ENCODE results near the gene NPFF. TPM values are rescaled to one million over a fixed set of nuclear protein-coding genes. Genes with fewer than 3 reads are reported as not detected.
"Not testable (repeated sequence)": the region's sequence is repeated elsewhere in the genome, so short reads cannot be mapped to it uniquely, and the experiment has no call there.

NPFF gene, protein sequence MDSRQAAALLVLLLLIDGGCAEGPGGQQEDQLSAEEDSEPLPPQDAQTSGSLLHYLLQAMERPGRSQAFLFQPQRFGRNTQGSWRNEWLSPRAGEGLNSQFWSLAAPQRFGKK
- under 1 TPM in 1 of 2 donors, not detected in 1; 0.12 TPM for polyA plus RNA-seq

DNA sequence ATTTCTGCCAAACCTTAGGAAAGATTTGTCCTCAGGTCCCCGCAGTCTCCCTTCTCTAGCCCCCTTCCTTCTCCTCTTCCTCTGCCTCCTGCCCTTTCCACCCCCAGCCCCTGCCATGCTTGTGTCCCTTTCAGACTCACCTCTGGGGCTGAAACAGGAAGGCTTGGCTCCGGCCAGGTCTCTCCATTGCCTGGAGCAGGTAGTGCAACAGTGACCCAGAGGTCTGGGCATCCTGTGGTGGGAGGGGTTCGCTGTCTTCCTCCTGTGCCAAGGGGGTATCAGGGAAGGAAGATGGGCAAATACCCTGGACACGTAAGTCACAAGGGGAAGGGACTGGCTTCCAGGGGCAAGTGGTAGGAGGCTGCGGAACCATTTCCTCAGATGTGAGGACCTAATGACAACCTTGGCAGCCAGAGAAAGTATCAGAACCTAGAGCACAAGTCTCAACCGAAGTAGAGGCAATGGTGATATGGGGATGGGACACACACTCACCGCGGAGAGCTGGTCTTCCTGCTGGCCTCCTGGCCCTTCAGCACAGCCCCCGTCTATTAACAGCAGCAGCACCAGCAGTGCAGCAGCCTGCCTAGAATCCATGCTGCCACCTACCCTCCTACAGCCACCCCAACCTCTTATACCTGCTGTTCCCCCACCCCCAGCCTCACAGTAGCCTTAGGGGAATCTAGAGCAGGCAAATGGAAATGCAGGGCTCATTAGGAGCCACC is at the start of gene NPFF:
Gene NPFF (minus strand): TSS at position 604 of the 722 bp plus-strand sequence. CDS start 10 bp downstream, at position 594.
- Histone ChIP-seq H3K27me3 (ENCODE audit: control insufficient read depth in 1 of 2, insufficient read depth in 2 of 2, low read length in 2 of 2) (no peaks in the 10 kb centered on the region), H3K9me3 (ENCODE audit: control insufficient read depth in 2 of 2, insufficient read depth in 1 of 2, low read depth in 1 of 2, low read length in 1 of 2) (no peaks in the 10 kb centered on the region), H3K4me1 (ENCODE audit: control insufficient read depth in 2 of 2, insufficient read depth in 2 of 2, low read length in 1 of 2) (peaks cover 0 to 3% of the 10 kb centered on the region in 2 donors), H3K4me3 (ENCODE audit: low read depth in 1 of 2, low read length in 2 of 2) (no peak within 1 kb of the TSS), H3K27ac (ENCODE audit: low read depth in 2 of 2, low read length in 1 of 2) (no peak within 1 kb of the TSS), H3K36me3 (ENCODE audit: control insufficient read depth in 2 of 2, insufficient read depth in 2 of 2, low read length in 1 of 2) (peaks cover 5 to 39% of the 10 kb centered on the region in 2 donors)
- 85 to 91% methylated on average over 9 of the region's 9 CpGs for WGBS, 2 donors

DNA sequence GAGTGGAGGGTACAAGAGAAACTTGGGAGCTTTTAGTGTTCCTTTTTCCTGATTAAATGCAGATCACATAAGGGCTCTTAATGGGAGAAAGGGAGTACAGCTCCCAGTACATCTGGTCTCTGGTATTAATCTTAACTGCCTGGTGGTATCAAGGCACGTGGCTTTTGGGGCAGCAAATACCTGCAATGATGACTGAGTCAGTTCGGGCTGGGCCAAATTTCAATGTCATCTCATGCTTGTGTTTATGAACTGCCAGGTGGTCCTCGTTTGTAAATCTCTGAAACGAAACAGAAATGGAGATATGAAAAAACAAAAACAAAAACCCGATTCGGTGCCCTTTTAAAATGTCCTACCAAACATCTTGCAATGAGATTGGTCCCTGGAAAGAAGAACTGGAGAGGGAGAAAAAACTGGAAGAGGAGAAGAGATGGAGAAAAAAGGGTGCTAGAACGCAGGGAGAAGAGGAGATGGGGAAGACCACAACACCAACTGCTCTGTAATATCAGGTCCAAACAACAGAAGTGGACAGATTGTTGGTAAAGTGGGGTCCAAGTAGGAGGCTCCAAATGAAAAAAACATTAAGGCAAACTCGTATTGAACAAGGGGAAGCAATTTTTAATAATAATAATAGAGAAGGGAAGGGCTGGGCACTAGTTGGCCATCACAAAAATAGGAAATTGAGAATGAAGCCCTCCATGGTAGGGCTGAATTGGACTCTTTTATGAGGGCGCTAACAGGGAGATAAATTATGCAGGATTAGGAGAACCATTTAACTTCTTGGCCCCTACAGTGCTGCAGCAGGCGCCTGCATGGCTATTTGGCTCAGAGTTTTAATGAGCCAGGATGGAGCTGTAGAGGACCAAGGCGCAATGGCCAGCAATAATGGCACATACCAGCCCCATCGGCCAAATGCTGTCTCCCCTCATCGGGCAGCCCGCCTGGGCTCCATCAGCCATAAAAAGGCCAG is 45.4 kb upstream of the NPFF start:
- no peak overlapping the region for H3K27ac ChIP-seq (ENCODE audit: low read depth in 2 of 2, low read length in 1 of 2)
- H3K27me3 ChIP-seq (ENCODE audit: control insufficient read depth in 1 of 2, insufficient read depth in 2 of 2, low read length in 2 of 2): no peaks in the 10 kb centered on the region
- no peaks in the 10 kb centered on the region for H3K9me3 ChIP-seq (ENCODE audit: control insufficient read depth in 2 of 2, insufficient read depth in 1 of 2, low read depth in 1 of 2, low read length in 1 of 2)
- H3K4me1 ChIP-seq (ENCODE audit: control insufficient read depth in 2 of 2, insufficient read depth in 2 of 2, low read length in 1 of 2): no peaks in the 10 kb centered on the region
- 87 to 90% methylated on average over 13 to 14 of the region's 14 CpGs for WGBS, 2 donors
- H3K36me3 ChIP-seq (ENCODE audit: control insufficient read depth in 2 of 2, insufficient read depth in 2 of 2, low read length in 1 of 2): peaks cover 0 to 6% of the 10 kb centered on the region in 2 donors
- H3K4me3 ChIP-seq (ENCODE audit: low read depth in 1 of 2, low read length in 2 of 2): no peak overlapping the region

DNA sequence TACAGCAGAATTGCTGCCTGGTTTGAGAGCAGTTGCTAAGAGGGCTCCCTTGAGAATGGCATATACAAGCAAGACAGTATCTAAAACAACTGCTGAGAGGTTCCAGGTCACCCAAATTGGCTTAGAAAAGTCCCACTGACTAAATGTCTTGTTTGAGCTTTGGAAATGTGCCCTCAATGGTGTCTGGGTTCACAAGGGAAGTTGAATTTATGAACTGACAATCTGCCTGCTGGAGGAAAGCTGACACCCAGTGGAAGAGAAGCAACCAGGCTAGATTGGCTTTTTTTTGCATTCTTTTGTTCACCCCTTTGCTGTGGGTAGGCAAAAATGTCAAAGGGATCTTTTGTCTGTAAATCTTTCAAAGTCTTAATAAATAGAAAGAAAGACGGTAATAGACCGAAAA is 44.6 kb upstream of the NPFF start:
- H3K9me3 ChIP-seq (ENCODE audit: control insufficient read depth in 2 of 2, insufficient read depth in 1 of 2, low read depth in 1 of 2, low read length in 1 of 2): no peaks in the 10 kb centered on the region
- no peaks in the 10 kb centered on the region for H3K27me3 ChIP-seq (ENCODE audit: control insufficient read depth in 1 of 2, insufficient read depth in 2 of 2, low read length in 2 of 2)
- H3K4me3 ChIP-seq (ENCODE audit: low read depth in 1 of 2, low read length in 2 of 2): no peak overlapping the region
- H3K36me3 ChIP-seq (ENCODE audit: control insufficient read depth in 2 of 2, insufficient read depth in 2 of 2, low read length in 1 of 2): peaks cover 0 to 6% of the 10 kb centered on the region in 2 donors
- no peak overlapping the region for H3K27ac ChIP-seq (ENCODE audit: low read depth in 2 of 2, low read length in 1 of 2)
- H3K4me1 ChIP-seq (ENCODE audit: control insufficient read depth in 2 of 2, insufficient read depth in 2 of 2, low read length in 1 of 2): no peaks in the 10 kb centered on the region
- WGBS, 2 donors: 87 to 88% methylated on average over 2 of the region's 2 CpGs

DNA sequence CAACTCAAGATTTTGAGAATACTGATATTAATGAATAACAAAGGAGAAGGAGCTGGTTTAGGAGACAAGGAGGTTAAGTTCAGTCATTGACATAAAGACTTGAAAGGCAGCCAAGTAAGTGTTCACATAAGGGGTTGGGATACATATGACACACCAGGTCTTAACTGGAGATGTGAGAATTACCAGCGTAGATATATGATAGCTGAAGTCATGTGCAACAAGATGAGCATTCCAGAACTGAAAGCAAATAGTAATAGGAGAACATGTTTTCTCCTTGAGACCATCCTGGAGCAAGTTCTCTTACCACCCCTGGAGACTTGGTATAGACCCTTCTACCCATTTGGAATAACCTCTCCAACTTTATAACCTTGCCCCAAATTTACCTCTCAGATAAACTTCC is 43.3 kb upstream of the NPFF start:
- H3K27ac ChIP-seq (ENCODE audit: low read depth in 2 of 2, low read length in 1 of 2): no peak overlapping the region
- no peaks in the 10 kb centered on the region for H3K9me3 ChIP-seq (ENCODE audit: control insufficient read depth in 2 of 2, insufficient read depth in 1 of 2, low read depth in 1 of 2, low read length in 1 of 2)
- no peak overlapping the region for H3K4me3 ChIP-seq (ENCODE audit: low read depth in 1 of 2, low read length in 2 of 2)
- WGBS, 2 donors: 75 to 76% methylated on average over 1 of the region's 1 CpG
- H3K27me3 ChIP-seq (ENCODE audit: control insufficient read depth in 1 of 2, insufficient read depth in 2 of 2, low read length in 2 of 2): no peaks in the 10 kb centered on the region
- H3K36me3 ChIP-seq (ENCODE audit: control insufficient read depth in 2 of 2, insufficient read depth in 2 of 2, low read length in 1 of 2): peaks cover 0 to 6% of the 10 kb centered on the region in 2 donors
- no peaks in the 10 kb centered on the region for H3K4me1 ChIP-seq (ENCODE audit: control insufficient read depth in 2 of 2, insufficient read depth in 2 of 2, low read length in 1 of 2)

DNA sequence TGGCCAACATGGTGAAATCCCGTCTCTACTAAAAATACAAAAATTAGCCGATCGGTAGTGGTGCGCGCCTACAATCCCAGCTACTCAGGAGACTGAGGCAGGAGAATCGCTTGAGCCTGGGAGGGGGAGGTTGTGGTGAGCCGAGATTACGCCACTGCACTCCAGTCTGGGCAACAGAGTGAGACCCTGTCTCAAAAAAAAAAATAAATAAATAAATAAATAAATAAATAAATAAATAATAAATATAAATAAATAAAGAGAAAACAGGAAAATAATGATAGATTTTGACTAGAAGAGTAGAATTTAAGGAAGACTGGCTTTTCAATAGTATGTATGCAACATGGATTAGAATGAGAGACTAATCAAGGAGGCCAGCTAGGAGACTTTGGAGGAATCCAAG is 42.8 kb upstream of the NPFF start:
- H3K4me3 ChIP-seq (ENCODE audit: low read depth in 1 of 2, low read length in 2 of 2); H3K36me3 ChIP-seq (ENCODE audit: control insufficient read depth in 2 of 2, insufficient read depth in 2 of 2, low read length in 1 of 2); H3K27ac ChIP-seq (ENCODE audit: low read depth in 2 of 2, low read length in 1 of 2); H3K9me3 ChIP-seq (ENCODE audit: control insufficient read depth in 2 of 2, insufficient read depth in 1 of 2, low read depth in 1 of 2, low read length in 1 of 2); H3K27me3 ChIP-seq (ENCODE audit: control insufficient read depth in 1 of 2, insufficient read depth in 2 of 2, low read length in 2 of 2); H3K4me1 ChIP-seq (ENCODE audit: control insufficient read depth in 2 of 2, insufficient read depth in 2 of 2, low read length in 1 of 2): not testable (repeated sequence)
- 99% methylated on average over 8 of the region's 8 CpGs for WGBS, 2 donors

DNA sequence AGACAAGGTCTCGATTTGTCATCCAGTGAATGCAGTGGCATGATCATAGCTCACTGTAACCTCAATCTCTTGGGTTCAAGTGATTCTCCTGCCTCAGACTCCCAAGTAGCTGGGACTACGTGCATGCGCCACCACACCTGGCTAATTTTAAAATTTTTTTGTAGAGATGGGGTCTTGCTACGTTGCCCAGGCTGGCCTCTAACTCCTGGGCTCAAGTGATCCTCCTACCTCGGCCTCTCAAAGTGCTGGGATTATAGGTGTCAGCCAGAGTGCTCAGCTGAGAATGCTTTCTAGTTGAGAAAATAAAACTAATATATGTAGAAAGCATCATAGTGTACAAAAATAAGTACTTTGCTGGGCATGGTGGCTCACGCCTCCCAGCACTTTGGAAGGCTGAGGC is 41.1 kb upstream of the NPFF start:
- not testable (repeated sequence) for H3K9me3 ChIP-seq (ENCODE audit: control insufficient read depth in 2 of 2, insufficient read depth in 1 of 2, low read depth in 1 of 2, low read length in 1 of 2); H3K36me3 ChIP-seq (ENCODE audit: control insufficient read depth in 2 of 2, insufficient read depth in 2 of 2, low read length in 1 of 2); H3K27me3 ChIP-seq (ENCODE audit: control insufficient read depth in 1 of 2, insufficient read depth in 2 of 2, low read length in 2 of 2); H3K4me1 ChIP-seq (ENCODE audit: control insufficient read depth in 2 of 2, insufficient read depth in 2 of 2, low read length in 1 of 2); H3K27ac ChIP-seq (ENCODE audit: low read depth in 2 of 2, low read length in 1 of 2); H3K4me3 ChIP-seq (ENCODE audit: low read depth in 1 of 2, low read length in 2 of 2)
- WGBS, 2 donors: 97% methylated on average over 6 of the region's 6 CpGs

DNA sequence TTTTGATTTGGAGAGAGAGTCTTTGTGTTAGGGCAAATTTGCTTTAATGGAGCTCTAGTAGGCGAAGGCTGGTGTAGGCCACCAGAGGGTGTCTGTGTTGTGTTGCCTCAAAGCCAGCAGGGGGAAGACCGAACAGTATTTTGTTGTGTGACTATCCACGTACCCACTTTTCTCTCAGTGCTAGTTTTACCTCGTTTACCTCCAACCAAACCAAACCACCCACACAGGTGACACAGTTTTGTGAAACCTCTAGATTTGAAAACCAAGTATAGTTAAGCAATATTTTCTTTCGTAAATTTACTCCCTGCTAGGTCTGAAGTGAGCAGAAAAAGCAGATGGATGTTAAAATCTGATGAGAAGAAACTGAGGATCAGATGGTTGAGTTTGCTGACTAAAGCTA is 36.3 kb upstream of the NPFF start:
- WGBS, 2 donors: 17 to 22% methylated on average over 5 of the region's 5 CpGs
- no peak overlapping the region for H3K4me3 ChIP-seq (ENCODE audit: low read depth in 1 of 2, low read length in 2 of 2)
- H3K4me1 ChIP-seq (ENCODE audit: control insufficient read depth in 2 of 2, insufficient read depth in 2 of 2, low read length in 1 of 2): no peaks in the 10 kb centered on the region
- peak overlapping the region; percentile 16 to 60 for H3K27ac ChIP-seq (ENCODE audit: low read depth in 2 of 2, low read length in 1 of 2)
- H3K27me3 ChIP-seq (ENCODE audit: control insufficient read depth in 1 of 2, insufficient read depth in 2 of 2, low read length in 2 of 2): no peaks in the 10 kb centered on the region
- no peaks in the 10 kb centered on the region for H3K9me3 ChIP-seq (ENCODE audit: control insufficient read depth in 2 of 2, insufficient read depth in 1 of 2, low read depth in 1 of 2, low read length in 1 of 2)
- H3K36me3 ChIP-seq (ENCODE audit: control insufficient read depth in 2 of 2, insufficient read depth in 2 of 2, low read length in 1 of 2): peaks cover 0 to 3% of the 10 kb centered on the region in 2 donors

DNA sequence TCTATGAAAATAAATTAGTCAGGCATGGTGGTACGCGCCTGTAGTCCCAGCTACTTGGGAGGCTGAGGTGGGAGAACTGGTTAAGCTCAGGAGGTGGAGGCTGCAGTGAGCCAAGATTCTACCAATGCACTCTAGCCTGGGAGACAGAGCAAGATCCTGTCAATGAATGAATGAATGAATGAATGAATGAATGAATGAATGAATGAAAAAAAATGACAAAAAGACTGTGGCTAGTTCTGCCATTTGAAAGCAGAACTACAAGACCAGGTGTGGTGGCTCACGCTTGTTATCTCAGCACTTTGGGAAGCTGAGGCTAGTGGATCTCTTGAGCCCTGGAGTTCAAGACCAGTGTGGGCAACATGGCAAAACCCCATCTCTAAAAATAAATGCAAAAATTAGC is 32.2 kb upstream of the NPFF start:
- Histone ChIP-seq H3K27me3 (ENCODE audit: control insufficient read depth in 1 of 2, insufficient read depth in 2 of 2, low read length in 2 of 2) (no peaks in the 10 kb centered on the region), H3K4me3 (ENCODE audit: low read depth in 1 of 2, low read length in 2 of 2) (no peak overlapping the region), H3K27ac (ENCODE audit: low read depth in 2 of 2, low read length in 1 of 2) (peak overlapping the region in 1 of 2 donors; percentile 0), H3K4me1 (ENCODE audit: control insufficient read depth in 2 of 2, insufficient read depth in 2 of 2, low read length in 1 of 2) (no peaks in the 10 kb centered on the region), H3K36me3 (ENCODE audit: control insufficient read depth in 2 of 2, insufficient read depth in 2 of 2, low read length in 1 of 2) (peaks cover 0 to 5% of the 10 kb centered on the region in 2 donors), H3K9me3 (ENCODE audit: control insufficient read depth in 2 of 2, insufficient read depth in 1 of 2, low read depth in 1 of 2, low read length in 1 of 2) (no peaks in the 10 kb centered on the region)
- 95 to 97% methylated on average over 3 of the region's 3 CpGs for WGBS, 2 donors

DNA sequence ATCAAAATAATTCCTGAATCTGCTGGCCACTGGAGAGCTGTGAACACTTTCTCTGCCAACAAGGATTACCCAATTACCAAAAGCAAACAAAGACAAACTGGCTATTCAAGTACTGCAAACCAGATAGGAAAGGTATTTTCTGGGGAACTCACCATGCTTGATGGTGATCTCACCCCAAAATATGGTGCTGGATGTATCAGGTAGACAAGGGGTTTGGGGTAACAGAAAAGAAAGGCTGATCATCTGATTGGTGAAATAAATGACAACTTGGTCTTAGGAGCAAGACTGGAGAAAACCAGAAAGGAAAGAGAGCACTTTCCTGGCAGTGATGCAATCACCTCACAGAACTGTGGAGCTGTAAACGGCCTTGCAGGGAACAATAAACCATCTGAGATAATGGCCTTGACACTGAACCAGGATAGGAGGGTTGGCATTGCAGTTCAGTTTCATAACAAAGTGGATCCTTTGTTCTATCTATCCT is 31.0 kb upstream of the NPFF start:
- Histone ChIP-seq H3K36me3 (ENCODE audit: control insufficient read depth in 2 of 2, insufficient read depth in 2 of 2, low read length in 1 of 2) (peaks cover 0 to 7% of the 10 kb centered on the region in 2 donors), H3K27me3 (ENCODE audit: control insufficient read depth in 1 of 2, insufficient read depth in 2 of 2, low read length in 2 of 2) (no peaks in the 10 kb centered on the region), H3K27ac (ENCODE audit: low read depth in 2 of 2, low read length in 1 of 2) (peak overlapping the region; percentile 0 to 1), H3K9me3 (ENCODE audit: control insufficient read depth in 2 of 2, insufficient read depth in 1 of 2, low read depth in 1 of 2, low read length in 1 of 2) (no peaks in the 10 kb centered on the region), H3K4me3 (ENCODE audit: low read depth in 1 of 2, low read length in 2 of 2) (no peak overlapping the region), H3K4me1 (ENCODE audit: control insufficient read depth in 2 of 2, insufficient read depth in 2 of 2, low read length in 1 of 2) (no peaks in the 10 kb centered on the region)
- WGBS, 2 donors: 9 to 29% methylated on average over 1 of the region's 1 CpG
